Measurements from ENCODE around the gene TSPYL1.

Gene TSPYL1

DNA sequence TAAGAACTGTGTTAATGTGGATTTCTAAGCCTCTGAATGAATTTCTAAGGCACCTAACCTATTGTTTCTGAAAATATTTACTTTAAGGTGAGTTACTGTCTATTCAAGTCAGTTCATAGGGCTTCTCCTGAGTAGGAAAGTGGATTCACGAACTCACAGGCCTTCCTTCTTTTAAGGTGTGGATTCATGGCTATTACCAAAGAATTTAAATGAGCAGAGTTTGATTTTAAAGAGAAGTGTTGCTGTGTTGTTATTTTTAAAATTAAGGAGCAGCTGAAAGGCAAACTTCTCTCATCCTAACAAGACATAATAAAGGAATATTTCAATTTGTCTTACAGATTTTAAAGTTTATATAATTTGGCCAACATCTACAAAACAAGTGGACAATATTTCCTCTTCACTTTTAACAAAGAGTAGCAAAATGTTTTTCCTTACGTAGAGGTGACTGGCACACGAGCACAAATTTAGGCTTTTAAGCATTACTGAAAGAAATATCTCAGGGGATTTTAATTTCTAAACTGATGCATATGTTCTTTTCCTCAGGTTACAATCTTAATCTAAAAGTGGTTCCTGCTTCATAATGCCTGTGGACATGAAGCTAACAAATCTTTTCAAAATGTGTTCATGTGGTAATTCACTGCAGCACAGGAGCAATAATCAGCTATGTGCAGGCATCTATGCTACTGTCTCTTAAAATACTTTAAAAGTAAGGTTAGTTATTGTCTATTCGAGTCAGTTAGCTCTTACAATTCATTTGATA lies 25.3 kb downstream of the TSPYL1 start:
- H3K9me3 ChIP-seq (ENCODE audit: low read length), result no peaks in the 10 kb centered on the region
- H3K27ac ChIP-seq (ENCODE audit: low read depth, low read length), result peak overlapping the region; percentile 95
- H3K4me1 ChIP-seq (ENCODE audit: insufficient read depth, low read length), result peaks cover 47% of the 10 kb centered on the region
- no peaks in the 10 kb centered on the region for H3K27me3 ChIP-seq (ENCODE audit: control insufficient read depth in 1 of 2, insufficient read depth in 2 of 2, low read length in 2 of 2)
- H3K4me3 ChIP-seq (ENCODE audit: low read depth in 1 of 2, low read length in 2 of 2), result peak overlapping the region; percentile 75 to 91
- H3K36me3 ChIP-seq (ENCODE audit: insufficient read depth, low read length), result no peaks in the 10 kb centered on the region
- peak overlapping the region; percentile 80 for H3K9ac ChIP-seq (ENCODE audit: low read length)

DNA sequence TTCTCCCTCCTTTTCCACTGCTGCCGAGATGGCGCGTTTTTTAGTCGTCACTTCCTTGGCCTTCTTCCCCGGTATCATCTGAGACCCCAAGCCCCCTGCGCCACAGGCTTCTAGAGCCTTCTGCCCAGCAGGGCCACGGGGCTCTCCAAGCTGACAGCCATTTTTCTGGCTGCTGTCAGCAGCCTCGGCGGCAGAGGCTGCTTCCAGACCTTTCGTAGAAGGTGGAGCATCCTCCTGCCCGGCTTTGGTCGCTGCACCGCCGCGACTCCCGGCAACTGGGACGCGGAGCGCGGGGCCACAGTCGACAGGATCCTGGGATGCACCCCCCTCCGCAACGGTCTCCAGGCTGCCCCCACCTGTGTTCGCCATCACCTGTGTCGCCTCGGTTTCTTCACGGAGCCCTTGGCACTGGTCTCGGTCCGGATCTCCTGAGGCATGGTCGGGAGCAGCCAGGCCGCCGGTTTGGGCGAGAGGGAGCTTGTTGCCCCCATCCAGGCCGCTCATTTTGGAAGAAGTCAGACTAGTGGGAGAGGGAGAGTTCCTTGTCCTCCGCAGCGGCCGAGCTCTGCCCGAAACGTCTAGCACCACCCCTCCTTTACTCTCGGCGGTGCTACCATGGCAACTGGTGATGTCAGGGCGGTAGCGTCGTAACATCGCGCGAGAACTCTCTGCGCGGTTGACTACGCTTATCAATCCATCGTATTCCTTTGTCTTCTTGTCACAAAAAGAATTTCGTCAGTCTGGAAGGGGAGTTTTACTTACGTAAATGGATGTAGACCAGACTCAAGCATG lies 26.0 kb downstream of the TSPYL1 start, which contains the start of gene TSPYL4:
Gene TSPYL4 (minus strand): TSS at position 571 of the 792 bp plus-strand sequence. CDS start 67 bp downstream, at position 504.
- no peaks in the 10 kb centered on the region for H3K27me3 ChIP-seq (ENCODE audit: control insufficient read depth in 1 of 2, insufficient read depth in 2 of 2, low read length in 2 of 2)
- H3K27ac ChIP-seq (ENCODE audit: low read depth, low read length), result peak within 1 kb of the TSS; percentile 95
- H3K4me3 ChIP-seq (ENCODE audit: low read depth in 1 of 2, low read length in 2 of 2), result peak within 1 kb of the TSS; percentile 75 to 91
- peak within 1 kb of the TSS; percentile 80 for H3K9ac ChIP-seq (ENCODE audit: low read length)
- peaks cover 47% of the 10 kb centered on the region for H3K4me1 ChIP-seq (ENCODE audit: insufficient read depth, low read length)
- H3K36me3 ChIP-seq (ENCODE audit: insufficient read depth, low read length), result no peaks in the 10 kb centered on the region
- no peaks in the 10 kb centered on the region for H3K9me3 ChIP-seq (ENCODE audit: low read length)

DNA sequence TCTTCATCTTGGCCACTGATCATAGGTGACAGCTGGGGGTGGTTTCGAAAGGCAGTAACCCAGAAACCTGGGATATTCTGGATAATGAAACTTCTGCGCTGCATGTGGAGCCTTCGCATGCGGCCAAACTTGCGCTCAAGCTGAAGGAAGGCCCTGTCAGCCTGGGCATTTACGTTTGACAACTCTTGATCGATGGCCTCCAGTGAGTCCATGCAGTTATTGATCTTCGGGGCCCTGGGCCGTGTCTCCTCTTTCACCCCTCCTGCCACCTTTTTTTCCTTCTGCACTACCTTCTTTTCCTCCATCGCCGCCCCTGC lies 26.6 kb downstream of the TSPYL1 start:
- Histone ChIP-seq H3K27ac (ENCODE audit: low read depth, low read length) (peak overlapping the region; percentile 95), H3K9ac (ENCODE audit: low read length) (peak overlapping the region; percentile 80), H3K4me3 (ENCODE audit: low read depth in 1 of 2, low read length in 2 of 2) (peak overlapping the region; percentile 75 to 91), H3K36me3 (ENCODE audit: insufficient read depth, low read length) (no peaks in the 10 kb centered on the region), H3K4me1 (ENCODE audit: insufficient read depth, low read length) (peaks cover 47% of the 10 kb centered on the region), H3K27me3 (ENCODE audit: control insufficient read depth in 1 of 2, insufficient read depth in 2 of 2, low read length in 2 of 2) (no peaks in the 10 kb centered on the region), H3K9me3 (ENCODE audit: low read length) (no peaks in the 10 kb centered on the region)

DNA sequence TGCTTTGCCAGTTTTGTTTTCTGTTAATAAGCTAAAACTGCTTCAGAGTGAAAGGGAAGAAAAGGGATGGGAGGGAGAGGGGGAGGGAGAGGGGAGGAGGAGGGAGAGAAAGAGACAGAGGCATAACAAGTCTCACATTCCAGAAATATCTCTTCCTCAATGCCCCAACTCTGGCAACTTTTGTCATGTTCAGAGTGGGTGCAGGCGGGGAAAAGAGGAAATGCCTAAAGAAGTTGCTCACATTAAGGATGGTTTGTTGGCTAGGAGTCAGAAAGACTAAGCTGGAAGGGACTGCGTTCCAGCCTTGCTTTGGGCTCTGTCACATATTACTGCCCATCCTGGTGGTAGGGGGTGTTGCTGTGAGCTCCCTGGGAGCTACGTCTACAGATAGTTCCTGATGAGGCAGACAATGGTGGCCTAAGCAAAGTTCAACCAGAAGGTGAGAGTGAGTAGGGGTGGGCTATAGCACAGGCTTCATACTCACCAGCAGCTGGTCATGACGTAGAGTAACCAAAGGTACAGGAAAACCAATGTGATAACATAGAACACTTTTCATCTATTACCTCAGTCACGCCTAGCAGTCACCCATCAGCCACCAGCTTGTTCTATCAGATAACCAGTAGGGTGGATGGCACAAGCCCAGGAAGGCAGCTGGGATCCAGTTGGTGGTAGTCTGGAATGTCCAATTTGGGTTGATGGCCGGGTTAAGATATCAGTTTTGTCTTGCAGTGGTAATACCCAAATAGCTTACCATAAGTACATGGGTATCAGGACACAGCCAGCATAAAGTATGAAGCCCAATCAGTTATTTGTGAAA lies 28.0 kb downstream of the TSPYL1 start:
- Histone ChIP-seq H3K4me1 (ENCODE audit: insufficient read depth, low read length) (peaks cover 47% of the 10 kb centered on the region), H3K27ac (ENCODE audit: low read depth, low read length) (no peak overlapping the region), H3K4me3 (ENCODE audit: low read depth in 1 of 2, low read length in 2 of 2) (peak overlapping the region in 1 of 2 donors; percentile 91), H3K36me3 (ENCODE audit: insufficient read depth, low read length) (no peaks in the 10 kb centered on the region), H3K9ac (ENCODE audit: low read length) (no peak overlapping the region), H3K27me3 (ENCODE audit: control insufficient read depth in 1 of 2, insufficient read depth in 2 of 2, low read length in 2 of 2) (no peaks in the 10 kb centered on the region), H3K9me3 (ENCODE audit: low read length) (no peaks in the 10 kb centered on the region)

DNA sequence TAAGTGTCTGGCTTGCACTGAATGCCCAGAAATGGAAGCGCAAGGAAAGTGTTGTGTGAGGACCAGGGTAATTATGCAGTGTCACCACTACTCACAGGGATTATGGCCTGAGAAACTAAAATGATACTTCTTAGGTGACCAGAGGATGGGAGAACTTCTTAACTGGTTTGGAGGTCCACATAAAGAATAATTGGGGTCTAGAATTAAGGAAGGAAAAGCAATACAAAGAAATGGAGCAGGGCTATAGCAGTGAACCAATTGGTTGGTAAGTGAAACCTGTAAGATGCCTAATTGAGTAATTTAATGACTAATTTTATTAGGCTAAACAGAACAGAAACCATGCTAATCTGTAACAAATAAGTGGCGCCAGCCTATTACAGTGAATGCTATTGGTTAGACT lies 31.2 kb downstream of the TSPYL1 start:
- H3K4me1 ChIP-seq (ENCODE audit: insufficient read depth, low read length), result peaks cover 38% of the 10 kb centered on the region
- no peaks in the 10 kb centered on the region for H3K36me3 ChIP-seq (ENCODE audit: insufficient read depth, low read length)
- H3K9ac ChIP-seq (ENCODE audit: low read length), result no peak overlapping the region
- no peaks in the 10 kb centered on the region for H3K27me3 ChIP-seq (ENCODE audit: control insufficient read depth in 1 of 2, insufficient read depth in 2 of 2, low read length in 2 of 2)
- no peak overlapping the region for H3K27ac ChIP-seq (ENCODE audit: low read depth, low read length)
- H3K9me3 ChIP-seq (ENCODE audit: low read length), result no peaks in the 10 kb centered on the region
- no peak overlapping the region for H3K4me3 ChIP-seq (ENCODE audit: low read depth in 1 of 2, low read length in 2 of 2)

DNA sequence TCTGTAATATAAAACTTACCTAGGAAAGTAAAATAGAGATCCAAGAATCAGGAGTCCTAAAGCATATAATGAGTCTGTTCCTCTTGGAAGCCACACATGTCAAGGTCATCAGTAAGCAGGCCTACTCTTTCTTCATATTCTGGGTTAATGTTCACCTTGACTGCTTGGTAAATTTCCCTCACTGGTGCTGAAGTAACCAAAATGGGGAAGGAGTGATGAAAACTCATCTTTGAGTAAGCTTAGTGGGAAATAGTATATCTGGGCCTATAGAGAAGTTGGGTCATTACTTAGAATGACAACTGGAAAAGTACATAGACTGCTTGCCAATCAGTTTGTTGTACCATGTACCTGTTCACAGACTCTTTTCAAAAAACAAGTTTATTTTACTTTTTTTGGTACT lies 32.4 kb downstream of the TSPYL1 start:
- H3K36me3 ChIP-seq (ENCODE audit: insufficient read depth, low read length), result no peaks in the 10 kb centered on the region
- H3K9me3 ChIP-seq (ENCODE audit: low read length), result no peaks in the 10 kb centered on the region
- no peaks in the 10 kb centered on the region for H3K27me3 ChIP-seq (ENCODE audit: control insufficient read depth in 1 of 2, insufficient read depth in 2 of 2, low read length in 2 of 2)
- H3K4me1 ChIP-seq (ENCODE audit: insufficient read depth, low read length), result peaks cover 28% of the 10 kb centered on the region
- no peak overlapping the region for H3K9ac ChIP-seq (ENCODE audit: low read length)
- H3K4me3 ChIP-seq (ENCODE audit: low read depth in 1 of 2, low read length in 2 of 2), result no peak overlapping the region
- no peak overlapping the region for H3K27ac ChIP-seq (ENCODE audit: low read depth, low read length)

DNA sequence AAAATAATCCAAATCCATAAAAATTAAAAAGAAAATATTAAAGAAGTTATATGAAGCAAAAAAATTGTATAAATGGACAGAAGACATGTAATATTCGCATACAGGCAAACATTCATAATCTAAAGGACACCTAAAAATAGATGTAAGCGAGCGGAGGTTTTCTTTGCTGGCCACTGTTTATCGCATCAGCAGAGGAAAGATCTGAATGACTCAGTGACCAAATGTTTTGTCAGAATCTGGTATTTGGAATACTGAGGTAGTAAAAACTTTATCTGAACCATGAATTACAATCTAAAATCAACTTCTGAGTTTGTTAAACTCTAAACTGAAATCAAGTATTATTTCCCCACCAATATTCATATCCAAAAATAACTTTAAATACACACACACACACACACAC lies 33.6 kb downstream of the TSPYL1 start:
- Histone ChIP-seq H3K4me3 (ENCODE audit: low read depth in 1 of 2, low read length in 2 of 2) (no peak overlapping the region), H3K9me3 (ENCODE audit: low read length) (no peaks in the 10 kb centered on the region), H3K4me1 (ENCODE audit: insufficient read depth, low read length) (peaks cover 16% of the 10 kb centered on the region), H3K9ac (ENCODE audit: low read length) (no peak overlapping the region), H3K27ac (ENCODE audit: low read depth, low read length) (no peak overlapping the region), H3K36me3 (ENCODE audit: insufficient read depth, low read length) (no peaks in the 10 kb centered on the region), H3K27me3 (ENCODE audit: control insufficient read depth in 1 of 2, insufficient read depth in 2 of 2, low read length in 2 of 2) (no peaks in the 10 kb centered on the region)

DNA sequence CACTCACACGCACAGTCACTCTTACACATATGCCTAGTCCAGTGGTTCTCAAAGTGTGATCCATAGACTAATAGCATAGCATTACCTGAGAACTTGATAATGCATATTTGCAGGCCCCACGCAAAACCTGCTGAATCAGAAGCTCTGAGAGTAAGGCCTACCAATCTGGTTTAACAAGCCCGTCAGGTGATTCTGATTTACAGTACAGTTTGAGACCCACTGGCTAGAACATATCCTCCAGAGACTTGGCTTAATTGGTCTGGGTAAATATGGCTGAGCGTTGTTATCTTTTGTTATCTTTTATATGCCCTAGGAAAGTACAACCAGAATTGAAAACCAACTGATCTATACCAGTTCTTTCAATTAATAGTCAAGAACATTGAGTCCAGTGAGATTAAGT lies 35.4 kb downstream of the TSPYL1 start:
- Histone ChIP-seq H3K27me3 (ENCODE audit: control insufficient read depth in 1 of 2, insufficient read depth in 2 of 2, low read length in 2 of 2) (no peaks in the 10 kb centered on the region), H3K36me3 (ENCODE audit: insufficient read depth, low read length) (no peaks in the 10 kb centered on the region), H3K9ac (ENCODE audit: low read length) (no peak overlapping the region), H3K4me3 (ENCODE audit: low read depth in 1 of 2, low read length in 2 of 2) (no peak overlapping the region), H3K9me3 (ENCODE audit: low read length) (no peaks in the 10 kb centered on the region), H3K27ac (ENCODE audit: low read depth, low read length) (no peak overlapping the region), H3K4me1 (ENCODE audit: insufficient read depth, low read length) (no peaks in the 10 kb centered on the region)

DNA sequence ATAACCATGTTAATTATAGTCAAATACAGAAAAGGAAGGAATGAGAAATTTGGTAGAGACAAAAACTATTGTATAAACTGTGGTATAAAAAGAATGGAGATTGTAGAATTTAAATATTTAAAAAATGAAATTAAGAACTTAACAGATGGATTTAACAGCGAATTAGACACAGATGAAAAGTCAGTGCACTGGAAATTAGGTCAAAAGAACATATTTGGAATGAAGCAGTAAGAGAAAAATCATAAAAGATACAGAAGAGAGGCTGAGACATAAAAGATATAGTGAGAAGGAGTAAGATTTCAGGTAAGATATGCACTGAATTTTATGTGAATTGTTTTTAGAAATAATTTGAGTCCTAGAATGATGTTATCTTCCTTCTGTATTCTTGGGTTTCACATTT lies 39.9 kb downstream of the TSPYL1 start:
- H3K4me1 ChIP-seq (ENCODE audit: insufficient read depth, low read length), result no peaks in the 10 kb centered on the region
- H3K27me3 ChIP-seq (ENCODE audit: control insufficient read depth in 1 of 2, insufficient read depth in 2 of 2, low read length in 2 of 2), result no peaks in the 10 kb centered on the region
- H3K9ac ChIP-seq (ENCODE audit: low read length), result no peak overlapping the region
- peaks cover 10% of the 10 kb centered on the region for H3K36me3 ChIP-seq (ENCODE audit: insufficient read depth, low read length)
- H3K4me3 ChIP-seq (ENCODE audit: low read depth in 1 of 2, low read length in 2 of 2), result no peak overlapping the region
- H3K27ac ChIP-seq (ENCODE audit: low read depth, low read length), result no peak overlapping the region
- no peaks in the 10 kb centered on the region for H3K9me3 ChIP-seq (ENCODE audit: low read length)

DNA sequence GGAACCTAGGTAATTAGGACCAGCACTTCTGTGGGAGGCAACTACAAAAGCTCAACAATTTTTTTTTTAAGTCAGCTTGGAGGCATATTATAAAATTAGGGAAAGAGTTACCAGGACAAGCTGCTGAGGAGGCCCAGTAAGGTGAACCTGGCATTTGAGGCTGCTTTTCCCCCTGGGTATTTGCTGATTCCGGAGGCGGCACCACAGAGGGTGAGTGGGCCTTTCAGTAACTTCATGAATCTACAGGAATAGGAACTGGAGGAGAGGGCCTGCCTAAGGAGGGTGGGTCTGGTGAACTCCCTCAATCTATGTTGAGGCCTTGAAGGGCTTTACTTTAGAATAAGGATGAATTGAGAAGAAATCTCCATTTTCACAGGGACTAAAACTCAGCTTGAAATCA lies 40.5 kb downstream of the TSPYL1 start:
- Histone ChIP-seq H3K36me3 (ENCODE audit: insufficient read depth, low read length) (peaks cover 10% of the 10 kb centered on the region), H3K27me3 (ENCODE audit: control insufficient read depth in 1 of 2, insufficient read depth in 2 of 2, low read length in 2 of 2) (no peaks in the 10 kb centered on the region), H3K27ac (ENCODE audit: low read depth, low read length) (no peak overlapping the region), H3K4me1 (ENCODE audit: insufficient read depth, low read length) (no peaks in the 10 kb centered on the region), H3K9me3 (ENCODE audit: low read length) (no peaks in the 10 kb centered on the region), H3K9ac (ENCODE audit: low read length) (no peak overlapping the region), H3K4me3 (ENCODE audit: low read depth in 1 of 2, low read length in 2 of 2) (no peak overlapping the region)

DNA sequence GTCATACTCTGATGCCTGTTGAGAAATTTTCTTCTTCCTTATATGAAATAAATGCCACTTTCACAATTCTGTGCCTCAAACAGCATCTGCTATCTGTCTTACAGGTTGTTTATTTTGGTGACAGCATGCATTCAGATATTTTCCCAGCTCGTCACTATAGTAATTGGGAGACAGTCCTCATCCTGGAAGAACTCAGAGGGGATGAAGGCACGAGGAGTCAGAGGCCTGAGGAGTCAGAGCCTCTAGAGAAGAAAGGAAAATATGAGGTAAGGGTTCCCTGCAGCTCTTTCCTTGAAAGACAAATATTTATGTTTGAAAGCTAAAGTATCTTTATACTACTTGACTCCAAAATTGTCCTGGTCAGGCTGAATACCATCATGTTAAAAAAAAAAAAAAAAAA lies 41.6 kb downstream of the TSPYL1 start:
- no peaks in the 10 kb centered on the region for H3K4me1 ChIP-seq (ENCODE audit: insufficient read depth, low read length)

More for the DNA sequence above, 41.6 kb downstream of the TSPYL1 start:
- Histone ChIP-seq H3K9me3 (ENCODE audit: low read length) (no peaks in the 10 kb centered on the region), H3K27me3 (ENCODE audit: control insufficient read depth in 1 of 2, insufficient read depth in 2 of 2, low read length in 2 of 2) (no peaks in the 10 kb centered on the region), H3K9ac (ENCODE audit: low read length) (no peak overlapping the region), H3K36me3 (ENCODE audit: insufficient read depth, low read length) (peaks cover 10% of the 10 kb centered on the region), H3K4me3 (ENCODE audit: low read depth in 1 of 2, low read length in 2 of 2) (no peak overlapping the region), H3K27ac (ENCODE audit: low read depth, low read length) (no peak overlapping the region)
